ENCODE measurements around the gene APOA4.

APOA4 gene

DNA sequence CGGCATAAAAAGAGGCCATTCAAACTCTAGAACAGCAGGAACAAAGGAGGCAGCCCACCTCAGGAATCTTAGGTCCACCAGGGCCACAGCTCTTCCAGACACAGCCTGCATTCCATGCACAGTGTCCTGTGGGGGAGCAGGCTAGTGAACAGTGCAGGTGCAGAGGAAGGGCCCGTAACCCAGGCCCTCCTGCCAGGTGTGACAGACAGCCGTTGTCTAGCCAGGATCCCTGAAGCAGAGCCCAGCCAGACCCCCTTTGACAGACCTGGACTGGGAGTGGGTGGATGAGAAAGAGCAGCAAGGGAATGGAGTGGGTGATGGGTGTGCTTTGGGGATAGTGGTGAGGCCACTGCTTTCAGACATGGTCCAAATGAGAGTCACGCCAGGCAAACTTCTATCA, 34.1 kb downstream of the APOA4 start:
- ChIA-PET POLR2A (no interaction called here), CTCF (interaction anchor here (0.9 to 10.2 kb wide), 11 partner anchors 9 to 441 kb away, joined by 3 to 100 read pairs (median 16); partner anchors contain the start of genes APOA1, APOA4, BUD13 and SIK3)
- no peak for DNase-seq (ENCODE audit: extremely low spot score)
- TF ChIP-seq, protein P1, sequence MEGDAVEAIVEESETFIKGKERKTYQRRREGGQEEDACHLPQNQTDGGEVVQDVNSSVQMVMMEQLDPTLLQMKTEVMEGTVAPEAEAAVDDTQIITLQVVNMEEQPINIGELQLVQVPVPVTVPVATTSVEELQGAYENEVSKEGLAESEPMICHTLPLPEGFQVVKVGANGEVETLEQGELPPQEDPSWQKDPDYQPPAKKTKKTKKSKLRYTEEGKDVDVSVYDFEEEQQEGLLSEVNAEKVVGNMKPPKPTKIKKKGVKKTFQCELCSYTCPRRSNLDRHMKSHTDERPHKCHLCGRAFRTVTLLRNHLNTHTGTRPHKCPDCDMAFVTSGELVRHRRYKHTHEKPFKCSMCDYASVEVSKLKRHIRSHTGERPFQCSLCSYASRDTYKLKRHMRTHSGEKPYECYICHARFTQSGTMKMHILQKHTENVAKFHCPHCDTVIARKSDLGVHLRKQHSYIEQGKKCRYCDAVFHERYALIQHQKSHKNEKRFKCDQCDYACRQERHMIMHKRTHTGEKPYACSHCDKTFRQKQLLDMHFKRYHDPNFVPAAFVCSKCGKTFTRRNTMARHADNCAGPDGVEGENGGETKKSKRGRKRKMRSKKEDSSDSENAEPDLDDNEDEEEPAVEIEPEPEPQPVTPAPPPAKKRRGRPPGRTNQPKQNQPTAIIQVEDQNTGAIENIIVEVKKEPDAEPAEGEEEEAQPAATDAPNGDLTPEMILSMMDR (IDR thresholded peaks at IDR 0.05; ENCODE audit: control extremely low read depth, extremely low read depth, low read depth, missing control alignments) = no peak

- POLR2A ChIA-PET = no interaction called here
- CTCF ChIA-PET = interaction anchor here (0.9 to 10.2 kb wide), 9 partner anchors 8 to 441 kb away, joined by 3 to 100 read pairs (median 11); partner anchors contain the start of genes APOA1 and BUD13
- TF ChIP-seq, protein P1 (IDR thresholded peaks at IDR 0.05; ENCODE audit: control extremely low read depth, extremely low read depth, low read depth, missing control alignments) = no peak
- no peak for DNase-seq (ENCODE audit: extremely low spot score)
Measured at GRCh38 chr11:116788534-116788933, 34.6 kb downstream of the APOA4 start.

GRCh38 chr11:116787786-116788486, 35.2 kb downstream of the APOA4 start, which contains the start of gene ZPR1:
Gene ZPR1 (minus strand): TSS chr11:116788023. CDS start chr11:116787990, 33 bp downstream.
- peak; percentile 94 for DNase-seq (ENCODE audit: extremely low spot score)
- ChIA-PET CTCF (interaction anchor here (0.9 to 10.2 kb wide), 10 partner anchors 7 to 372 kb away, joined by 3 to 100 read pairs (median 4); partner anchors contain the start of genes APOA1, BUD13 and SIK3), POLR2A (interaction anchor here (1.0 kb wide), 1 partner anchor 47 kb away, joined by 4 read pairs; no protein-coding TSS in a partner anchor)
- TF ChIP-seq, protein P1 (IDR thresholded peaks at IDR 0.05; ENCODE audit: control extremely low read depth, extremely low read depth, low read depth, missing control alignments) = no peak

GRCh38 chr11:116787436-116787785, 35.7 kb downstream of the APOA4 start:
- ChIA-PET CTCF (interaction anchor here (0.9 to 10.2 kb wide), 11 partner anchors 9 to 373 kb away, joined by 3 to 100 read pairs (median 5); partner anchors contain the start of genes APOA1, BUD13 and SIK3), POLR2A (interaction anchor here (1.0 kb wide), 1 partner anchor 48 kb away, joined by 4 read pairs; no protein-coding TSS in a partner anchor)
- DNase-seq (ENCODE audit: extremely low spot score) = no peak
- TF ChIP-seq, protein P1 (IDR thresholded peaks at IDR 0.05; ENCODE audit: control extremely low read depth, extremely low read depth, low read depth, missing control alignments) = no peak

DNA sequence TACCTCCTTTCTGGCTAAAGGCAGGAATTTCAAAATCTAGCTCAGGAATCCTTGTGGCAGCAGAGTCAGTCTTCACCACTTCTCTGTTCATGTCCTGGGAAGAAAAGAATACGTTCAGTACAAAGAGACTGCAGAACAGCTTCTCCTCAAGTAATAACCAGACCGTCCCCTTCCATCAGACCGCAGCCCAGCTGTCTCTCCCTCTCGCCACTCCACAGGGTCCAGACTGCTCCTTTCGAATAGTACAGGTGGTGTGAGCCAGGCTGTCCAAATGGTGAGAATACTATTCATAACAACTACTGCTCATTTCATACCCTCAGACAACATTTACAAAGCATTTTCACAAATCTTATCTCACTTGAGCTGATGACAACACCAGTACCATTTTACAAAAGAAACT, 36.1 kb downstream of the APOA4 start:
- TF ChIP-seq, protein P1 (IDR thresholded peaks at IDR 0.05; ENCODE audit: control extremely low read depth, extremely low read depth, low read depth, missing control alignments) = no peak
- ChIA-PET POLR2A (interaction anchor here (1.0 kb wide), 1 partner anchor 14 kb away, joined by 3 read pairs; the partner anchor contains the start of gene BUD13), CTCF (interaction anchor here (0.9 to 10.2 kb wide), 12 partner anchors 9 to 319 kb away, joined by 3 to 100 read pairs (median 5); partner anchors contain the start of genes APOA1, BUD13 and SIK3)
- no peak for DNase-seq (ENCODE audit: extremely low spot score)

DNA sequence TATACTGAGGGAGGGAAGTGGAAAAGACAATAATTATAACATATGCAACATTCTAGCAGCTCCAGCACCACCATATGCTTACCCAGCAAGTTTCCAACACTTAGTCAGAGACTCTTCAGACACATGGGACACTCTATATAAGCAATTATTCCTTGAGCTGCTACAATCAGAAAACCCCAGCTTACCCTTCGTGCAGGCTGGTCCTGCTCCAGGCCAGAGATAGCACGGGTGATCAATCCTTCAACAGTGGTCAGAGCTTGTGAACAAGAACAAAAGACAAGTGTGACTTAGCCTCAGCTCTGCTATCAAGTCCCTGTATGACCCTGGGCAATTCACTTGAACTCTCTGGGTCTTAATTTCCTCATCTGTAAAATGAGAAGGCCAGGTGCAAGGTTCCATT, 36.8 kb downstream of the APOA4 start:
- TF ChIP-seq, protein P1 (IDR thresholded peaks at IDR 0.05; ENCODE audit: control extremely low read depth, extremely low read depth, low read depth, missing control alignments) = no peak
- DNase-seq (ENCODE audit: extremely low spot score) = no peak
- ChIA-PET CTCF (interaction anchor here (1.0 to 10.2 kb wide), 9 partner anchors 10 to 320 kb away, joined by 3 to 100 read pairs (median 6); partner anchors contain the start of genes APOA1 and BUD13), POLR2A (interaction anchor here (1.0 kb wide), 1 partner anchor 13 kb away, joined by 3 read pairs; the partner anchor contains the start of gene BUD13)

Data from GM10248 (cell line).